ENCODE measurements around the gene TMEM196. TPM values are rescaled to one million over a fixed set of nuclear protein-coding genes. Genes with fewer than 3 reads are reported as not detected.

The TMEM196 gene
- total and polyA plus RNA-seq, 2 donors (not counting 3 experiments of a cell fraction or from before 2014, with no cell fraction given) = not detected

GRCh38 chr7:19701471-19701870 lies 71.9 kb downstream of the TMEM196 start:
- ChIA-PET CTCF (interaction anchor here (1.3 to 1.4 kb wide), 2 partner anchors 12 to 1349 kb away, joined by 3 to 7 read pairs; no protein-coding TSS in a partner anchor), POLR2A (no interaction called here)
- no peak for DNase-seq (ENCODE audit: low read depth, low spot score)
- TF ChIP-seq CTCF (IDR thresholded peaks at IDR 0.05; ENCODE audit: extremely low read depth in 1 of 2, insufficient read depth in 1 of 2, low read depth in 1 of 2, low read length in 2 of 2) (no peak), MAX (IDR thresholded peaks at IDR 0.05; ENCODE audit: insufficient read depth, insufficient read length) (no peak), MYC (IDR thresholded peaks at IDR 0.05; ENCODE audit: low read depth, low read length) (no peak), GATA2 (IDR thresholded peaks at IDR 0.05; ENCODE audit: insufficient read depth, insufficient read length, low read depth, low read length) (no peak), POLR2AphosphoS5 (IDR thresholded peaks at IDR 0.05; ENCODE audit: insufficient read depth, low read depth, low read length) (no peak), FOS (IDR thresholded peaks at IDR 0.05; ENCODE audit: borderline replicate concordance, insufficient read depth, low read length) (no peak), JUN (IDR thresholded peaks at IDR 0.05; ENCODE audit: borderline replicate concordance, insufficient read depth, insufficient read length, low read depth) (no peak), EZH2 (IDR thresholded peaks at IDR 0.05; ENCODE audit: borderline replicate concordance, low read depth, low read length, severe bottlenecking) (no peak), POLR2A (IDR thresholded peaks at IDR 0.05; ENCODE audit: low read depth, low read length) (no peak)
- Histone ChIP-seq H3K27me3 (ENCODE audit: control insufficient read depth in 2 of 2, insufficient read depth in 2 of 2, low read length in 2 of 2) (no peaks in the 10 kb centered on the region), H3K27ac (ENCODE audit: insufficient read depth, low read depth, low read length) (no peak overlapping the region), H3K4me3 (replicated peaks in 1 of 3; ENCODE audit: insufficient read depth in 1 of 3, low read depth in 1 of 3, low read length in 3 of 3) (no peak overlapping the region), H3K79me2 (ENCODE audit: control insufficient read depth, insufficient read depth, low read length) (peaks cover 38% of the 10 kb centered on the region), H3K4me2 (ENCODE audit: insufficient read depth, low read length) (no peak overlapping the region), H3K4me1 (ENCODE audit: control insufficient read depth, extremely low read depth, insufficient read depth, low read length) (peaks cover 1% of the 10 kb centered on the region), H3K9me1 (replicated peaks; ENCODE audit: control insufficient read depth, extremely low read depth, insufficient read depth, low read length) (no peaks in the 10 kb centered on the region), H3K36me3 (ENCODE audit: control insufficient read depth in 2 of 2, extremely low read depth in 1 of 2, insufficient read depth in 2 of 2, low read length in 2 of 2) (peaks cover 2 to 9% of the 10 kb centered on the region in 2 experiments), H4K20me1 (replicated peaks; ENCODE audit: control insufficient read depth, extremely low read depth, insufficient read depth, low read length) (no peaks in the 10 kb centered on the region), H3K9me3 (replicated peaks; ENCODE audit: control insufficient read depth, insufficient read depth, low read length) (no peaks in the 10 kb centered on the region), H3K9ac (replicated peaks; ENCODE audit: extremely low read depth, insufficient read depth, low read length) (no peak overlapping the region), H2AFZ (ENCODE audit: low read depth, low read length) (no peak overlapping the region)
- intact Hi-C loops (cut with micrococcal nuclease) (no loop called here), dilution Hi-C loops (cut with MboI; ENCODE audit: extremely low pct_ligation_motif_present, low sequenced_read_pairs) (no loop called here)
- BruUV-seq (replicated peaks) = no TSS peak
- no peak for FAIRE-seq
